Stimulated activated CD8-positive, alpha-beta memory T cell treated with anti-CD3 and anti-CD28 coated beads, Interleukin-2, amount 100 ng/mL, for 48 hours (primary cell): ENCODE measurements around the gene FERMT3.
A peak's percentile ranks its signal among the peaks of the same experiment; 100 is the strongest.

ENCODE experiments used
- DNase-seq, 2 donors: peaks; one replicate each; pipeline ENCODE4 v3.0.0-alpha.2; 2020; ENCODE audit warnings: low read depth in 2 of 2

FERMT3 gene

GRCh38 chr11:64264371-64264852 lies 57.9 kb downstream of the FERMT3 start:
- no peak for DNase-seq

GRCh38 chr11:64265176-64266160 lies 58.9 kb downstream of the FERMT3 start:
- no peak for DNase-seq

- no peak for DNase-seq
Measured at GRCh38 chr11:64266339-64266738, 59.8 kb downstream of the FERMT3 start.

- no peak for DNase-seq
Measured at GRCh38 chr11:64267207-64267945, 60.9 kb downstream of the FERMT3 start.

- DNase-seq, result no peak
Measured at GRCh38 chr11:64268025-64268892, 61.7 kb downstream of the FERMT3 start.

GRCh38 chr11:64268893-64269539 lies 62.5 kb downstream of the FERMT3 start:
- peak in 1 of 2 donors; percentile 45 for DNase-seq

- DNase-seq, result peak; percentile 96 to 98
Measured at GRCh38 chr11:64269540-64270220, 63.2 kb downstream of the FERMT3 start.
